Stimulated activated CD4-positive, alpha-beta T cell treated with anti-CD3 and anti-CD28 coated beads, Interleukin-12 subunit alpha, Interleukin-12 subunit beta, amount 100 ng/mL, for 48 hours (primary cell): ENCODE data around the gene PDZD7.
"Not testable (repeated sequence)": the region's sequence is repeated elsewhere in the genome, so short reads cannot be mapped to it uniquely, and the experiment has no call there.

ENCODE experiments used
- DNase-seq, 3 donors: peaks; one replicate each; pipeline ENCODE4 v3.0.0-alpha.2; 2020; ENCODE audit warnings: low read depth in 2 of 3, low spot score in 1 of 3

Gene PDZD7

DNA sequence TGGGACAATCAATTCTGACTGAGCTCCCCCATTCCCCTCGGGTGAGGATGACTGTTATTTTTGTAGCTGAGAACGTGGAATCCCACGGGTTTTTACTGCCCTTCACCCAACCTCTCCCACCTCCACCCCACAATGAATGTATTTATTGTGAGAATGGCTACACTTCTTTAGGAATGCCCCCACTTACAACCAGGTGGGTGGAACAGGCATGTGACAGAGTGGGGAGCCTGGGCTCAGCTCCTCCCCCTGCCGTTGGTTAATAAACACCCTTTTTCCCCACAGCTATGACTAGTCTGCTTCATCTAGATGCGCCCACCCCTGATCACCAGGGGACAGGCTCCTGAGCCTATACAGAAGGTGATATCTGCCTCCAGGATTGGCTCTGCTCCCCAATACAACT is 45.6 kb downstream of the PDZD7 start:
- DNase-seq = no peak

DNA sequence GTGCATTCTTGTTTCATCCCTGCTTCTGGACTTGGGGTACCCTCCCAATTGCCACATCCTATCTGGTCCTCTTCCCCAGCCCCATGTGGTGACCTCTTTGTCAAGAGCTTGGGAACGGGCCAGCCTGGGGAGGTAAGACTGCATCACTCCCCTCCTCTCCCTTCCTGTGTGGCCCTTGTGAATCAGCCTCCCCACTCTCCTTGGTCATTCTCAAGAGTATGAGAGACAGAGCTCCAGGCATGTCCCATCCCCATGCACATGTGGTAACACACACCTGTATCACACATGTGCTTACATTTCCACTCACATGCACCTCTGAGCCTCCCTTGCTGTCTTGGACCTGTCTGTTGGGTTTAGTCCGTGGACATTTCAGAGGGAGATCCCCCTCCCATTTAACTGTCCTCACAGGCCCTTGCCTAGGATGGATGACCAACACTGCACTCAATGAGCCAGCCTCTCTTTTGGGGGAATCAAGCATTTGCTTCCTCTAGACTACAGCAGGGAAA is 46.2 kb downstream of the PDZD7 start:
- DNase-seq = no peak

DNA sequence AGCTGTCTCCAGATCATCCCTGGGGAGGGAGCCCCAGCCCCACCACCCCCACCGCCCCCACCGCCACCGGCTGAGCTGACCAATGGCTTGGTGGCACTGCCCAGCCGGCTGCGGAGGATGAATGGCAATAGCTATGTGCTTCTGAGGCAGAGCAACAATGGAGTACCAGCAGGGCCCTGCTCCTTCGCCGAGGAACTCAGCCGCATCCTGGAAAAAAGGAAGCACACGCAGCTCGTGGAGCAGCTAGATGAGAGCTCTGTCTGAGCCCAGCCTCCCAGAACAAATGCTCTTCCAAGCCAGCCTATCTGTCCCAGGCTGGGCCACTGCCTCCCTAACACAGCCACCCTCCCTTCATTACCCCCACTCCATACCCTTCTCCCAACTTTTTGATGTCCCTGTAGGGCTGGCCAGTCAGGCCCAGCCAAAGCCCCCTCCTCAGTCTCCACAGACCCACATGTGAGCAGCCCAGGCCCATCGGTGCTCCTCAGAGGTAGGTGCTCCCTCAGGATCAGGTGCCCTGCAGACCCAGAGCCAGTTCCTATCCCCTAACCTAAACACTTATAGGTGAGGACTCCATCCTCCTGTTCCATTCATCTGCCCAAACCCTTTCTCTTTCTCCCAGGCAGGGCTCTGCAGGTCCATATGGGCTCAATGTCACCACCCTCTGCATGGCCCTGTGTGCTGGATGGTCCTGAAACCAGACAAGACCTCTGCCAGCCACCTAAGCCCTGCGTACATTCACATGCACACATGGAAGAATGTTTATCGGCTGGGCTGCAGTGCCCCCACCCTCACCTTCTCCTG is 46.9 kb downstream of the PDZD7 start:
- DNase-seq = no peak

DNA sequence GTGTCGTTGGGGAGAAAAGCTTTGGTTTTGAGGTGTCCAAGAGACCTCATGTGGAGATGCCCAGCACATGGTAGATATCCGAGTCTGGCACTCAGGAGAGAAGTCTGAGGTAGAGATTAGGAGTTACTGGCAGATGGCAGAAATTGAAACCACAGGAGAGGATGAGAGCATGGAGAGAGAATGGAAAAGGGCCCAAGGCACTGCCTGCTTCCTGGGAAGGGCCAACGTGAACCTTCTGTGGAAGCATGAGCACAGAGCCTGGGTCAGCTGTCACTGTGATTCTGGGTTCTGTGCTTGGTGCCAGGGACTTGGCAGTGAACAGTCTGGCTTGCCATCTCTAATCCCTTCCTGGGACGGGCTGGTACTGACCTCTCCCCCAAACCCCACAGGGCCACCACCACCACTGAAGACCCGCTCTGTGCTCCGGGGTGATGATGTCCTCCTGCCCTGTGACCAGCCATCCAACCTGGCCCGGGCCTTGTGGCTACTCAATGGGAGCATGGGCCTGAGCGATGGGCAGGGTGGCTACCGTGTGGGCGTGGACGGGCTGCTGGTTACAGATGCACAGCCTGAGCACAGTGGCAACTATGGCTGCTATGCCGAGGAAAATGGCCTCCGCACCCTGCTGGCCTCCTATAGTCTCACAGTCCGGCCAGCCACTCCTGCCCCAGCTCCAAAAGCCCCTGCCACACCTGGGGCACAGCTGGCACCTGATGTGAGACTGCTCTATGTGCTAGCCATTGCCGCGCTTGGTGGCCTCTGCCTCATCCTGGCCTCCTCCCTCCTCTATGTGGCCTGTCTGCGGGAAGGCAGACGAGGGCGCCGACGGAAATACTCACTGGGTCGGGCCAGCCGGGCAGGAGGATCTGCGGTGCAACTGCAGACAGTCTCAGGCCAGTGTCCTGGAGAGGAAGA is 47.8 kb downstream of the PDZD7 start:
- no peak for DNase-seq

GRCh38 chr10:100981178-100981772 is 49.7 kb downstream of the PDZD7 start:
- no peak for DNase-seq

DNA sequence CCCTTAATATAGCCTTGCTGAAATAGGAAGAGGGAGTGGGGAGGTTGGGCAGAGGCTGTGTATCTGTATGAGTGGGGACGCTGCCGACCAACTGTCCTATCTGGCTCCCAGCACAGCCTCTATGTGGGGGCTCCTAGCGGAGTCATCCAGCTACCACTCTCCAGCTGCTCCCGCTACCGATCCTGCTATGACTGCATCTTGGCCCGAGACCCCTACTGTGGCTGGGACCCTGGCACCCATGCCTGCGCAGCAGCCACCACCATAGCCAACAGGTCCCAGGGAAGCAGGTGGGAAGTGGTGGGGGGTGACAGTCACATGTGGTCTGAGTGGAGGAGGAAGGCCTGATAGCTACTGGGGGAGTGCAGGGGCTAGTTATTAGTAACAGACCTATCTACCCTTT is 50.2 kb downstream of the PDZD7 start:
- no peak for DNase-seq

DNA sequence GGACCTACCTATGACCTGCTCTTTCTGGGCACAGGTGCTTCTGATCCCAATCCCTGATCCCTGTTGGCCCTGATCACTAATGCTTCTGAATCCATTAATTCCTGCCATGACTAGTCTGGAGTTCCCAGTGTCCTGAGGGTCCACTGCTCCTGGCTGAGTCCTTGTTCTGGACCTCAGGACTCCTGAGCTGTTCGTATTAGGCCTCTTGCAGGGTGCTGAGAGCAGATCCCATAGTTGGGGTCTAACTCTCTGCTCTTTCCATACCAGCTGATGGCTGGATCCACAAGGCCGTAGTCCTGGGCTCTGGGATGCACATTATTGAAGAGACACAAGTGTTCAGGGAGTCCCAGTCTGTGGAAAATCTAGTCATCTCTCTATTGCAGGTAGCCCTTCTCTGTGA is 50.6 kb downstream of the PDZD7 start:
- no peak for DNase-seq

DNA sequence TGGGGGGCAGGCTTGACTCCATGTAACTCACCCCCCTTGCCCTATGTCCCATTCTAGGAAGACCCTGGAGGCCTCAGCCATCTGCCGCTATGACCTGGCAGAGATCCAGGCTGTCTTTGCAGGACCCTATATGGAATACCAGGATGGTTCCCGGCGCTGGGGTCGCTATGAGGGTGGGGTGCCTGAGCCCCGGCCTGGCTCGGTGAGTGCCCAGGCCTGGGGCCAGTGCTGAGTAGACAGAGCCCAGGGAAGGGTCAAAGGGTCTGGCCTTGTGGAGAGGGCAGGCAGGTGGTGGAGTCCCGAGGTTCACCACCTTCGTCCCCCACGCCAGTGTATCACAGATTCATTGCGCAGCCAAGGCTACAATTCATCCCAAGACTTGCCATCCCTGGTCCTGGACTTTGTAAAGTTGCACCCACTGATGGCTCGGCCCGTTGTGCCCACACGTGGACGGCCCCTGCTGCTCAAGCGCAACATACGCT is 51.1 kb downstream of the PDZD7 start:
- no peak for DNase-seq

- no peak for DNase-seq
These were observed 52.1 kb downstream of the PDZD7 start for GRCh38 chr10:100978901-100979195.

GRCh38 chr10:100978121-100978900 is 52.6 kb downstream of the PDZD7 start:
- DNase-seq = no peak

GRCh38 chr10:100977436-100977835 is 53.5 kb downstream of the PDZD7 start:
- DNase-seq = no peak

- DNase-seq = no peak
These were observed 54.0 kb downstream of the PDZD7 start for GRCh38 chr10:100976906-100977305.

DNA sequence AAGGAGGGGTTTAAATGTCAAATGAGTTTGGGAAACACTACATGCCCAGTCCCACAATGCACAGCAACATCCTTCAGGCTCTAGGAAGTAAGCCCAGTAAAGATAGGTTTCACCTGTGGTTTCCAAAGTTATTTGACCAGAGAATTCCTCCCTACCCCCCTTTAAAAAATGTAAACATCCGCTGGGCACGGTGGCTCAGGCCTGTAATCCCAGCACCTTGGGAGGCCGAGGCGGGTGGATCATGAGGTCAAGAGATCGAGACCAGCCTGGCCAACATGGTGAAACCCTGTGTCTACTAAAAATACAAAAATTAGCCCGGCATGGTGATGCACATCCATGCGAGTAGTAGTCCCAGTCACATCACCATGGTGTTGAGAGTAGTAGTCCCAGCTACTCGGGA is 55.5 kb downstream of the PDZD7 start:
- DNase-seq = not testable (repeated sequence)

- DNase-seq = no peak
These were observed 57.9 kb downstream of the PDZD7 start for GRCh38 chr10:100972904-100973535.

GRCh38 chr10:100972115-100972903 is 58.6 kb downstream of the PDZD7 start:
- no peak for DNase-seq

DNA sequence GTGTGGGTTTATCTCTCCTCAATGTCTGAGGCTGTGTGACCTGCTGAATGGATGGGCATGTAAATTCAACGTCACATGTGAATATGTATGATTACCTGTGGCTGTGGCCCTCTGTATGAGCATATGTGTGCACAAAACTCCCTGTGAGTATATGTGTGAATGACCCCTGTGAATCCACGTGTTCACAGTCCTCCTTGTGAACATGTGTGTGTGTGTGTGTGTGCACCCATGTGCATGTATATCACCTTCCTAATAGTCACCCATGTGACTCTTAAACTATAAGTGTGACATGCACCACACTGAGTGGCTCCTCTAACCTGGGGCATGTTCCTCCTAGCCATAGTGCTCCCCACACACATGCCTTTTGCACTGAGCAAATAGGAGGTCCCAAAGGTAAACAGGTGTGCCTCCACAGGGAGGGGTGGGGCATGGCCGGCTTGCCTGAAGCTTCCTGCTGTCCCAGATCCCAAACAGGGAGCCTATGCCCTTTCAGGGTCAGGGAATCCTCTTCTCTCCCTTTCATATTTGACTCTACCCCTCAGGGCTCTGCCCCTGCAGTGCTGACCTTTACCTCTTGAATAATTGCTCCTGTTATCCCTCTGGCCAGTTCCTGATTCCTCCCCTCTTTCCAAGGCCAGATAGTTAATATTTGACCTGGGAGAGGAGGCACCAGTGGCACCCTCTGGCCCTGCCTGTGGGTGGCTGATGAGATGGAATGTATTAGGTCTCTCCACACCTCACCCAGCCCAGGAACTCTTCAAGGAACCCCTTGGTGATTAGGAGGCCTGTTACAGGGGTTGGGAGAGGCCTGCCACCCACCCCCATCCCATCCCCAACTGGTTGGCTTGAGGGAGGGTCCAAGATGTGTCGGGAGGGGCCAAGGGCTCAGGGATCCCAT is 59.8 kb downstream of the PDZD7 start:
- DNase-seq = no peak

DNA sequence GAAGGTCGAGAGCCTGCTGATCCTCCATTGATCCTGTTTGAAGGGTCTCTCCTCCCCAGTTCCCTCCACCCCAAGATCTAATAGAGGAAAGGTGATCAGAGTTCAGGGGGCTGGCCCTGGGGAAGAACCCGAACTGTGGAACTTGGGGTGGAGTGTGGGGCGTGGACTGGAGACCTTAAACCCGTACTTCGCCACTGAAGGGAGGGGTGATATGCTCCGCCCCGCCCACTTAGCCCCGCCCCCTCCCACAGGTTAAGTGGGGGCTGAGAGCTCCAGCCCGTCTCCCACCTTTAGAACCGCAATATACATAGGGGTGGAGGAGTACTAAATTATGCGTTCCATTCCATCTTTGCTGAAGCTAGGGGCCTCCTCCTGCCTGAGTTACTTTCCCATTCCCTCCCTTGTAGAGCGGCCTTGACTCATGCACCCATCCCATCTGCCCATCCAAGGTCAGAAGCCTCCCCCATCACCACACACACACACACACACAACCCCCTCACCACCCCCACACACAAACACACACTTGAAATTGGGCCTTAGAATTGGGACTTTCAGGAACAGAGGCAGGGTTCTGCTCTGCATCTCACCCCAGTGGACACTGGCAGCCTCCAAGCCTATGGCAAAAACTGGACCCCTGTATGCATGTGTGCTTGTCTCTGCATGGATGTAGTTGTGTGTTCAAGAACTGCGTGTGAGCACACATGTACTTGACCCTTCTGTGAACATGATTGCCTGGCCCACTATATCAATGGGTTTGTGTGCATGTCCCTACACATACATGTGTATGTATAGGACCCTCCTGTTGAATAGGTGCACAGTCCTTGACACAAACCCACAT is 60.6 kb downstream of the PDZD7 start:
- DNase-seq = no peak
